Mucosa of rectum (tissue), 2 donors: ENCODE results near the gene DAO.

Experiments used
- H3K27ac ChIP-seq, 2 donors: one replicate each; pipeline ENCODE4 v1.7.0; 2013; ENCODE audit warnings: inconsistent platforms in 2 of 2, low read depth in 2 of 2, low read length in 2 of 2
- H3K27me3 ChIP-seq, 2 donors: one replicate each; pipeline ENCODE4 v1.7.0; 2013; ENCODE audit warnings: low read length in 2 of 2; ENCODE audit not compliant: control insufficient read depth in 2 of 2, insufficient read depth in 2 of 2
- H3K36me3 ChIP-seq, 2 donors: one replicate each; pipeline ENCODE4 v1.7.0; 2013; ENCODE audit warnings: low read length in 2 of 2; ENCODE audit not compliant: control insufficient read depth in 2 of 2, insufficient read depth in 2 of 2
- H3K4me1 ChIP-seq, 2 donors: one replicate each; pipeline ENCODE4 v1.7.0; 2013; ENCODE audit warnings: low read length in 2 of 2, mild to moderate bottlenecking in 1 of 2; ENCODE audit not compliant: control insufficient read depth in 2 of 2, insufficient read depth in 2 of 2
- H3K4me3 ChIP-seq, 2 donors: one replicate each; pipeline ENCODE4 v1.7.0; 2013; ENCODE audit warnings: low read length in 2 of 2
- H3K9ac ChIP-seq, 2 donors: one replicate each; pipeline ENCODE4 v1.7.0; 2013; ENCODE audit warnings: low read length in 2 of 2, low read depth in 1 of 2, mild to moderate bottlenecking in 1 of 2
- H3K9me3 ChIP-seq, 2 donors: one replicate each; pipeline ENCODE4 v1.7.0; 2013; ENCODE audit warnings: low read length in 2 of 2; ENCODE audit not compliant: control insufficient read depth in 2 of 2
- donor health status: healthy.
- donor health status: Normal muscosa, but diverticular disease.

DAO gene

GRCh38 chr12:108879615-108880254 is at the start of gene DAO:
Gene DAO (plus strand): TSS chr12:108880092. CDS start chr12:108885007, 4,915 bp downstream.
- Histone ChIP-seq H3K9ac (no peak within 1 kb of the TSS), H3K27me3 (no peaks in the 10 kb centered on the region), H3K4me1 (no peaks in the 10 kb centered on the region), H3K27ac (no peak within 1 kb of the TSS), H3K9me3 (no peaks in the 10 kb centered on the region), H3K36me3 (no peaks in the 10 kb centered on the region), H3K4me3 (no peak within 1 kb of the TSS)

- Histone ChIP-seq H3K4me1 (peaks cover 11 to 19% of the 10 kb centered on the region in 2 donors), H3K4me3 (no peak overlapping the region), H3K27ac (peak overlapping the region; percentile 32 to 64), H3K36me3 (peaks cover 17 to 33% of the 10 kb centered on the region in 2 donors), H3K27me3 (no peaks in the 10 kb centered on the region), H3K9me3 (no peaks in the 10 kb centered on the region), H3K9ac (no peak overlapping the region)
Measured at GRCh38 chr12:108831309-108831991, 48.4 kb upstream of the DAO start.

GRCh38 chr12:108832208-108832607 is 47.7 kb upstream of the DAO start:
- H3K4me1 ChIP-seq = peaks cover 9 to 20% of the 10 kb centered on the region in 2 donors
- no peaks in the 10 kb centered on the region for H3K9me3 ChIP-seq
- no peaks in the 10 kb centered on the region for H3K27me3 ChIP-seq
- no peak overlapping the region for H3K9ac ChIP-seq
- no peak overlapping the region for H3K4me3 ChIP-seq
- peak overlapping the region; percentile 61 to 63 for H3K27ac ChIP-seq
- peaks cover 17 to 33% of the 10 kb centered on the region in 2 donors for H3K36me3 ChIP-seq

- Histone ChIP-seq H3K27me3 (no peaks in the 10 kb centered on the region), H3K9ac (peak overlapping the region in 1 of 2 donors; percentile 35), H3K9me3 (no peaks in the 10 kb centered on the region), H3K4me1 (peaks cover 11 to 19% of the 10 kb centered on the region in 2 donors), H3K4me3 (no peak overlapping the region), H3K36me3 (peaks cover 17 to 33% of the 10 kb centered on the region in 2 donors), H3K27ac (peak overlapping the region; percentile 61 to 63)
Measured at GRCh38 chr12:108832730-108833354, 47.0 kb upstream of the DAO start.

GRCh38 chr12:108833355-108833733 is 46.5 kb upstream of the DAO start:
- no peaks in the 10 kb centered on the region for H3K27me3 ChIP-seq
- H3K9me3 ChIP-seq = no peaks in the 10 kb centered on the region
- H3K36me3 ChIP-seq = peaks cover 17 to 33% of the 10 kb centered on the region in 2 donors
- peak overlapping the region in 1 of 2 donors; percentile 35 for H3K9ac ChIP-seq
- H3K4me3 ChIP-seq = no peak overlapping the region
- peaks cover 14 to 16% of the 10 kb centered on the region in 2 donors for H3K4me1 ChIP-seq
- peak overlapping the region; percentile 61 to 63 for H3K27ac ChIP-seq

- Histone ChIP-seq H3K27ac (peak overlapping the region; percentile 26 to 63), H3K9ac (no peak overlapping the region), H3K36me3 (peaks cover 19 to 33% of the 10 kb centered on the region in 2 donors), H3K4me1 (peaks cover 17 to 19% of the 10 kb centered on the region in 2 donors), H3K27me3 (no peaks in the 10 kb centered on the region), H3K9me3 (no peaks in the 10 kb centered on the region), H3K4me3 (no peak overlapping the region)
Measured at GRCh38 chr12:108833757-108834472, 46.0 kb upstream of the DAO start.

GRCh38 chr12:108835860-108836634 is 43.8 kb upstream of the DAO start:
- Histone ChIP-seq H3K4me3 (no peak overlapping the region), H3K27ac (no peak overlapping the region), H3K9me3 (no peaks in the 10 kb centered on the region), H3K4me1 (peaks cover 29% of the 10 kb centered on the region in 2 donors), H3K27me3 (no peaks in the 10 kb centered on the region), H3K36me3 (peaks cover 16 to 26% of the 10 kb centered on the region in 2 donors), H3K9ac (no peak overlapping the region)

- no peak overlapping the region for H3K4me3 ChIP-seq
- no peak overlapping the region for H3K27ac ChIP-seq
- H3K36me3 ChIP-seq = peaks cover 13 to 19% of the 10 kb centered on the region in 2 donors
- H3K9ac ChIP-seq = no peak overlapping the region
- peaks cover 29% of the 10 kb centered on the region in 2 donors for H3K4me1 ChIP-seq
- H3K27me3 ChIP-seq = no peaks in the 10 kb centered on the region
- H3K9me3 ChIP-seq = no peaks in the 10 kb centered on the region
Measured at GRCh38 chr12:108837239-108837638, 42.7 kb upstream of the DAO start.

GRCh38 chr12:108837680-108838079 is 42.2 kb upstream of the DAO start:
- no peaks in the 10 kb centered on the region for H3K27me3 ChIP-seq
- H3K4me1 ChIP-seq = peaks cover 24 to 25% of the 10 kb centered on the region in 2 donors
- peaks cover 16 to 18% of the 10 kb centered on the region in 2 donors for H3K36me3 ChIP-seq

More at GRCh38 chr12:108837680-108838079, 42.2 kb upstream of the DAO start:
- Histone ChIP-seq H3K9ac (no peak overlapping the region), H3K4me3 (no peak overlapping the region), H3K27ac (peak overlapping the region; percentile 78 to 81), H3K9me3 (no peaks in the 10 kb centered on the region)
